Thyroid gland (tissue), 4 donors: ENCODE data around the gene TYROBP. TPM values are rescaled to one million over a fixed set of nuclear protein-coding genes. Genes with fewer than 3 reads are reported as not detected.
A peak's percentile ranks its signal among the peaks of the same experiment; 100 is the strongest.

Experiments
- DNase-seq, 2 donors: peaks; one replicate each; pipeline ENCODE4 v3.0.0-alpha.2; 2019
- H3K27ac ChIP-seq, 3 donors: fragments of 200-600 bp; sonication (generic); 1 replicate in 2 of 3; 2 replicates in 1 of 3; pipeline ENCODE4 v1.5.1; 2016 to 2019; ENCODE audit warnings: mild to moderate bottlenecking in 1 of 3, moderate library complexity in 1 of 3
- H3K27me3 ChIP-seq: fragments of 200-600 bp; sonication (generic); one replicate; pipeline ENCODE4 v1.5.1; 2019
- H3K36me3 ChIP-seq, 2 donors: fragments of 200-600 bp; sonication (generic); one replicate each; pipeline ENCODE4 v1.5.1; 2016 to 2019
- H3K4me1 ChIP-seq, 2 donors: fragments of 200-600 bp; sonication (generic); one replicate each; pipeline ENCODE4 v1.5.1; 2017 to 2019
- H3K4me3 ChIP-seq, 3 donors: fragments of 200-600 bp; sonication (generic); replicated peaks in 1 of 3; 1 replicate in 2 of 3; 2 replicates in 1 of 3; pipeline ENCODE4 v1.5.1; 2016; ENCODE audit warnings: mild to moderate bottlenecking in 1 of 3
- H3K9me3 ChIP-seq: fragments of 200-600 bp; sonication (generic); one replicate; pipeline ENCODE4 v1.5.1; 2017
- POLR2A ChIP-seq, 2 donors: fragments of 450-650 bp; IDR thresholded peaks; one replicate each; pipeline ENCODE4 v1.6.1; 2017; ENCODE audit warnings: antibody characterized with exemption in 2 of 2, mild to moderate bottlenecking in 2 of 2, moderate library complexity in 1 of 2
- WGBS, 2 donors: methylation state at CpG; one replicate each; pipeline ENCODE4 v1.1.5; 2017; 5-methylcytosine and 5-hydroxymethylcytosine counted together
- intact Hi-C: fragments of 100-400 bp; cut with DNase I; formaldehyde crosslinking; loops from one replicate; pipeline ENCODE4 v1.15.1; 2023
- total RNA-seq, 4 donors: library from RNA; depleted of rRNA; stranded (reverse); fragments of >200 nt; gene quantifications; one replicate each; pipeline ENCODE4 v1.2.3, GENCODE V29; 2016
- TF ChIP-seq, protein P1 (sequence below), 6 experiments: fragments of 200-600 bp in 3 of 6; fragments of 450-650 bp in 3 of 6; sonication (generic) in 3 of 6; IDR thresholded peaks; one replicate each; pipeline ENCODE4 v1.5.1; 2016 to 2019; ENCODE audit warnings: antibody characterized with exemption in 6 of 6, mild to moderate bottlenecking in 2 of 6, inconsistent platforms in 1 of 6, moderate library complexity in 1 of 6

TYROBP gene
- total RNA-seq, 4 donors from 2014 or later: 10.1 to 80.4 (median 27.5) TPM

- no peaks in the 10 kb centered on the region for H3K27me3 ChIP-seq
- 50 to 56% methylated on average over 16 to 18 of the region's 19 CpGs for WGBS, 2 donors
- TF ChIP-seq POLR2A (IDR thresholded peaks at IDR 0.05): no peak
- TF ChIP-seq, protein P1, sequence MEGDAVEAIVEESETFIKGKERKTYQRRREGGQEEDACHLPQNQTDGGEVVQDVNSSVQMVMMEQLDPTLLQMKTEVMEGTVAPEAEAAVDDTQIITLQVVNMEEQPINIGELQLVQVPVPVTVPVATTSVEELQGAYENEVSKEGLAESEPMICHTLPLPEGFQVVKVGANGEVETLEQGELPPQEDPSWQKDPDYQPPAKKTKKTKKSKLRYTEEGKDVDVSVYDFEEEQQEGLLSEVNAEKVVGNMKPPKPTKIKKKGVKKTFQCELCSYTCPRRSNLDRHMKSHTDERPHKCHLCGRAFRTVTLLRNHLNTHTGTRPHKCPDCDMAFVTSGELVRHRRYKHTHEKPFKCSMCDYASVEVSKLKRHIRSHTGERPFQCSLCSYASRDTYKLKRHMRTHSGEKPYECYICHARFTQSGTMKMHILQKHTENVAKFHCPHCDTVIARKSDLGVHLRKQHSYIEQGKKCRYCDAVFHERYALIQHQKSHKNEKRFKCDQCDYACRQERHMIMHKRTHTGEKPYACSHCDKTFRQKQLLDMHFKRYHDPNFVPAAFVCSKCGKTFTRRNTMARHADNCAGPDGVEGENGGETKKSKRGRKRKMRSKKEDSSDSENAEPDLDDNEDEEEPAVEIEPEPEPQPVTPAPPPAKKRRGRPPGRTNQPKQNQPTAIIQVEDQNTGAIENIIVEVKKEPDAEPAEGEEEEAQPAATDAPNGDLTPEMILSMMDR (IDR thresholded peaks at IDR 0.05): no peak
- H3K4me1 ChIP-seq: peaks cover 5% of the 10 kb centered on the region in 2 donors
- intact Hi-C loops: no loop called here
- H3K27ac ChIP-seq: no peak overlapping the region
- no peak for DNase-seq
- H3K9me3 ChIP-seq: no peaks in the 10 kb centered on the region
- no peaks in the 10 kb centered on the region for H3K36me3 ChIP-seq
- H3K4me3 ChIP-seq: no peak overlapping the region
Measured at GRCh38 chr19:35861640-35862160, 46.4 kb downstream of the TYROBP start.

DNA sequence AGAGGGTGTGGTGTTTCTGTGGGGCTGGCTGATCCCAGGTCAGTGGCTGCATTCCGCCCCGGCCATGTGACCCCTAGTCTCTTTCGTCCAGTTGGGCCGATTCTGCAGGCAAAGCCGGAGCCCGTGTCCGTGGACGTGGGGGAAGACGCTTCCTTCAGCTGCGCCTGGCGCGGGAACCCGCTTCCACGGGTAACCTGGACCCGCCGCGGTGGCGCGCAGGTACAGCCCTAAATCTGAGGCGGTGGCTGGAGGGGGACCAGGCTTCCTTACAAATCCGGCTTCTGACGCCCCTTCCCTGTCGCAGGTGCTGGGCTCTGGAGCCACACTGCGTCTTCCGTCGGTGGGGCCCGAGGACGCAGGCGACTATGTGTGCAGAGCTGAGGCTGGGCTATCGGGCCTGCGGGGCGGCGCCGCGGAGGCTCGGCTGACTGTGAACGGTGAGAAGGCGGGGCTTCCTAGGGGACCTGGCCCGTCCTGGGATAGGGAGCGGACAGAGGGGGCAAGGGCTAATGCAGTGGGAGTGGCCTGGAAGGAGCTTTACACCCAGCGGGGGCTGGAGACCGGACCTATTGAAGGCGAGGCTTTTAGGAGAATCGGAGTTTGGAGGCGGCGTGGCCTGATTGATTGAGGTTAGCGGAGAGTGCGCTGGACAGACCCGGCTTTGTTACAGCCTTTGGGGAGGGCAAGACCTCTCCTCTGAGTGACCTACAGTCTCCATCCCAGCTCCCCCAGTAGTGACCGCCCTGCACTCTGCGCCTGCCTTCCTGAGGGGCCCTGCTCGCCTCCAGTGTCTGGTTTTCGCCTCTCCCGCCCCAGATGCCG, 47.1 kb downstream of the TYROBP start:
- intact Hi-C loops: no loop called here
- Histone ChIP-seq H3K27ac (no peak overlapping the region), H3K4me1 (peaks cover 11 to 12% of the 10 kb centered on the region in 2 donors), H3K4me3 (no peak overlapping the region), H3K27me3 (no peaks in the 10 kb centered on the region), H3K9me3 (no peaks in the 10 kb centered on the region), H3K36me3 (no peaks in the 10 kb centered on the region)
- TF ChIP-seq POLR2A (IDR thresholded peaks at IDR 0.05): no peak
- TF ChIP-seq, protein P1 (IDR thresholded peaks at IDR 0.05): no peak
- DNase-seq: peak; percentile 23 to 36
- WGBS, 2 donors: 20 to 21% methylated on average over 24 to 43 of the region's 55 CpGs

DNA sequence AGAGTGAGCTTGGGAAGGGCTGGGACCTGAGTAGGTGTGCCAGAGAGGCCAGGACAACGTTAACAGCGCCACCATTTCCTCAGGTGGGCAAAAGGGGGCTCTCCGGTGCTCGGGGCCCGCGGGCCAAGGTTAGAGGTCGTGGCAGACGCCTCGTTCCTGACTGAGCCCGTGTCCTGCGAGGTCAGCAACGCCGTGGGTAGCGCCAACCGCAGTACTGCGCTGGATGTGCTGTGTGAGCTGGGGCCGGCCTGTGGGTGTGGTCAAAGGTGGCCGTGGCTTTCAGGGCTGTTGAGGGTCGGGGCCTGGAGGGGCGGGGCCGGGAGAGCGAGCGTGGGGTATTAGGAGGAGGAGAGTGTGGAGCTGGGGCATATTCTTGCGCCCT, 47.7 kb downstream of the TYROBP start:
- no peaks in the 10 kb centered on the region for H3K27me3 ChIP-seq
- no peaks in the 10 kb centered on the region for H3K36me3 ChIP-seq
- DNase-seq: no peak
- no peak overlapping the region for H3K27ac ChIP-seq
- no peak for TF ChIP-seq POLR2A (IDR thresholded peaks at IDR 0.05)
- TF ChIP-seq, protein P1 (IDR thresholded peaks at IDR 0.05): no peak
- no peaks in the 10 kb centered on the region for H3K9me3 ChIP-seq
- WGBS, 2 donors: 22 to 33% methylated on average over 11 to 15 of the region's 24 CpGs
- H3K4me3 ChIP-seq: no peak overlapping the region
- peaks cover 12 to 14% of the 10 kb centered on the region in 2 donors for H3K4me1 ChIP-seq
- intact Hi-C loops: no loop called here

DNA sequence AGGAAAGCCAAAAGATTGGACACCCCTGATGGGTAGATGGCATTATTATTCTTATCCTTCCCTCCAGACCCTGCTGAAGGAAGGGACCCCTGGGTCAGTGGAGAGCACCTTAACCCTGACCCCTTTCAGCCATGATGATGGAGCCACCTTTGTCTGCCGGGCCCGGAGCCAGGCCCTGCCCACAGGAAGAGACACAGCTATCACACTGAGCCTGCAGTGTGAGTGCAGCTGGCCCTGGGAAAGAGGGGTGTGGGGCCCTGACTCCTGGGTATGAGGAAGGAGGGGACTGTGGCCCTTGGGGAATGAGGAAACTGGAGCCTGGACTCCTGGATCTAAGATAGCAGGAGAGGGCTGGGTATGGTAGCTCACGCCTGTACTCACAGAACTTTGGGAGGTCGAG, 48.7 kb downstream of the TYROBP start:
- DNase-seq: no peak
- intact Hi-C loops: no loop called here
- TF ChIP-seq, protein P1 (IDR thresholded peaks at IDR 0.05): no peak
- no peak for TF ChIP-seq POLR2A (IDR thresholded peaks at IDR 0.05)
- Histone ChIP-seq H3K27me3 (no peaks in the 10 kb centered on the region), H3K36me3 (no peaks in the 10 kb centered on the region), H3K9me3 (no peaks in the 10 kb centered on the region), H3K27ac (no peak overlapping the region), H3K4me3 (no peak overlapping the region), H3K4me1 (peaks cover 12 to 14% of the 10 kb centered on the region in 2 donors)
- 88 to 96% methylated on average over 4 of the region's 4 CpGs for WGBS, 2 donors

GRCh38 chr19:35858311-35858710, 49.8 kb downstream of the TYROBP start:
- TF ChIP-seq POLR2A (IDR thresholded peaks at IDR 0.05): no peak
- TF ChIP-seq, protein P1 (IDR thresholded peaks at IDR 0.05): no peak
- H3K9me3 ChIP-seq: no peaks in the 10 kb centered on the region
- H3K4me3 ChIP-seq: no peak overlapping the region
- intact Hi-C loops: no loop called here
- H3K36me3 ChIP-seq: no peaks in the 10 kb centered on the region
- H3K27ac ChIP-seq: no peak overlapping the region
- peaks cover 12 to 14% of the 10 kb centered on the region in 2 donors for H3K4me1 ChIP-seq
- 83 to 86% methylated on average over 1 to 2 of the region's 6 CpGs for WGBS, 2 donors
- no peaks in the 10 kb centered on the region for H3K27me3 ChIP-seq
- DNase-seq: no peak
